PC-3 (cell line): ENCODE data around the gene ASPSCR1.

Experiments used
- CTCF ChIP-seq: fragments of 300-600 bp; sonication (generic); conservative IDR thresholded peaks from 2 replicates; pipeline ENCODE4 v1.5.1; 2017; ENCODE audit warnings: antibody characterized with exemption, low read depth, mild to moderate bottlenecking, low read length
- EZH2 ChIP-seq: fragments of 300-600 bp; sonication (generic); IDR thresholded peaks from one replicate; pipeline ENCODE4 v1.6.1; 2017; ENCODE audit warnings: antibody characterized with exemption, mild to moderate bottlenecking, low read length; ENCODE audit not compliant: unreplicated experiment

- TF ChIP-seq CTCF (no peak), EZH2 (no peak)
These were observed 10.2 kb upstream of the ASPSCR1 start for GRCh38 chr17:81967244-81967532.
